GM12878 (cell line): ENCODE results near the gene SLC15A1. TPM values are rescaled to one million over a fixed set of nuclear protein-coding genes. Genes with fewer than 3 reads are reported as not detected.

ENCODE experiments used
- ATAC-seq: fragments of 200-7000 bp; cut with Tn5 transposase; 3 replicates; pipeline ENCODE4 v1.9.1; 2020; ENCODE audit warnings: mild to moderate bottlenecking, moderate library complexity
- BruUV-seq: library from RNA; stranded (reverse); fragments of 400-500 nt; replicated peaks from 2 replicates; lab custom pipeline; 2021; lab: Mats Ljungman, UMichigan
- CTCF ChIA-PET: fragments of 300-600 bp; sonication (Branson Sonifier 250); formaldehyde crosslinking; extraction: SDS; loops from one replicate; lab custom pipeline; 2021; ENCODE audit warnings: inconsistent platforms; lab: Yijun Ruan, JAX
- POLR2A ChIA-PET: fragments of 350-600 bp; formaldehyde crosslinking; extraction: SDS; loops from one replicate; lab custom pipeline; 2021; ENCODE audit warnings: inconsistent platforms; lab: Charles Lee
- RAD21 ChIA-PET: fragments of 300-600 bp; sonication (Branson Sonifier 250); formaldehyde crosslinking; loops from one replicate; lab custom pipeline; 2023; ENCODE audit warnings: antibody characterized with exemption; ENCODE audit not compliant: unreplicated experiment; lab: Charles Lee
- SMC1A ChIA-PET: fragments of 300-600 bp; sonication (Branson Sonifier 250); formaldehyde crosslinking; loops from one replicate; lab custom pipeline; 2023; ENCODE audit not compliant: unreplicated experiment, uncharacterized antibody; lab: Charles Lee
- DNase-seq: peaks from one replicate; pipeline ENCODE4 v3.0.0-alpha.2; 2011; ENCODE audit warnings: low read depth, low spot score
- FAIRE-seq: peaks from 3 replicates; lab custom pipeline; 2011; peaks lifted over from hg19 to GRCh38; lab: Jason Lieb, UNC
- H2AFZ ChIP-seq: 2 replicates; pipeline ENCODE4 v1.6.0; 2011; ENCODE audit warnings: low read depth, low read length, control low read depth; ENCODE audit not compliant: control insufficient read depth
- H3K27ac ChIP-seq: 2 replicates; pipeline ENCODE4 v1.5.1; 2011; ENCODE audit warnings: control low read depth; ENCODE audit not compliant: control insufficient read depth, insufficient read depth
- H3K27me3 ChIP-seq, 2 experiments: replicated peaks in 1 of 2; 2 replicates each; pipeline versions ENCODE4 v1.6.0 to v1.6.1; 2011; ENCODE audit warnings: low read length in 1 of 2; ENCODE audit not compliant: control insufficient read depth in 2 of 2, insufficient read depth in 2 of 2
- H3K36me3 ChIP-seq, 2 experiments: 2 replicates each; pipeline ENCODE4 v1.5.1; 2011; ENCODE audit warnings: low read length in 1 of 2; ENCODE audit not compliant: control insufficient read depth in 2 of 2, insufficient read depth in 2 of 2
- H3K4me1 ChIP-seq: 2 replicates; pipeline ENCODE4 v1.6.1; 2011; ENCODE audit warnings: mild to moderate bottlenecking, low read length, moderate library complexity, mixed read lengths; ENCODE audit not compliant: control insufficient read depth, insufficient read depth
- H3K4me2 ChIP-seq: 2 replicates; pipeline ENCODE4 v1.6.0; 2011; ENCODE audit warnings: control low read depth; ENCODE audit not compliant: control insufficient read depth, insufficient read depth
- H3K4me3 ChIP-seq: fragments of 200-600 bp; sonication (generic); 2 replicates; pipeline ENCODE4 v1.5.1; 2016
- H3K79me2 ChIP-seq: 2 replicates; pipeline ENCODE4 v1.6.0; 2011; ENCODE audit warnings: low read length; ENCODE audit not compliant: control insufficient read depth, insufficient read depth
- H3K9ac ChIP-seq: 2 replicates; pipeline ENCODE4 v1.8.0; 2011; ENCODE audit warnings: low read length, control low read depth, mixed read lengths; ENCODE audit not compliant: control insufficient read depth, insufficient read depth
- H3K9me3 ChIP-seq: replicated peaks from 3 replicates; pipeline ENCODE4 v1.5.1; 2011; ENCODE audit warnings: mild to moderate bottlenecking, low read length; ENCODE audit not compliant: control insufficient read depth, insufficient read depth
- H4K20me1 ChIP-seq: 2 replicates; pipeline ENCODE4 v1.6.0; 2011; ENCODE audit not compliant: control insufficient read depth, insufficient read depth
- BCL11A ChIP-seq: IDR thresholded peaks from 2 replicates; pipeline ENCODE4 v1.6.1; 2011; ENCODE audit warnings: low read depth, low read length
- CBX3 ChIP-seq: fragments of 200-600 bp; sonication (generic); IDR thresholded peaks from 2 replicates; pipeline ENCODE4 v1.6.1; 2016; ENCODE audit warnings: low read depth, borderline replicate concordance
- FOXM1 ChIP-seq: IDR thresholded peaks from 2 replicates; pipeline ENCODE4 v1.6.1; 2012; ENCODE audit warnings: low read depth, mild to moderate bottlenecking, inconsistent platforms, low read length, moderate library complexity
- POLR2A ChIP-seq: IDR thresholded peaks from 2 replicates; pipeline ENCODE4 v1.6.1; 2011; ENCODE audit warnings: low read depth, mild to moderate bottlenecking, low read length
- RAD21 ChIP-seq: IDR thresholded peaks from 2 replicates; pipeline ENCODE4 v1.6.1; 2011; ENCODE audit warnings: mild to moderate bottlenecking, low read depth, low read length, moderate library complexity; ENCODE audit not compliant: insufficient read depth
- WRNIP1 ChIP-seq: IDR thresholded peaks from 2 replicates; pipeline ENCODE4 v1.6.1; 2011; ENCODE audit warnings: low read depth, low read length, improper control_type of control experiment, borderline replicate concordance
- ZBTB4 ChIP-seq: fragments of 450-650 bp; formaldehyde crosslinking; IDR thresholded peaks from 2 replicates; pipeline ENCODE4 v1.4.0; 2022; ENCODE audit warnings: mild to moderate bottlenecking, moderate library complexity
- ZNF384 ChIP-seq: IDR thresholded peaks from 2 replicates; pipeline ENCODE4 v1.6.1; 2012; ENCODE audit warnings: low read depth, mild to moderate bottlenecking, low read length, improper control_type of control experiment, borderline replicate concordance
- WGBS: methylation state at CpG from one replicate; pipeline ENCODE4 v1.1.6; 2016; ENCODE audit warnings: low lambda C conversion rate; ENCODE audit not compliant: insufficient replicate concordance, insufficient coverage; ENCODE audit errors: missing lambda C conversion rate; 5-methylcytosine and 5-hydroxymethylcytosine counted together
- in situ Hi-C: fragments of 300-500 bp; cut with MboI; formaldehyde crosslinking; loops from 9 replicates; pipeline ENCODE4 v1.14.3; 2018; ENCODE audit warnings: mixed read lengths
- intact Hi-C: fragments of 100-400 bp; cut with micrococcal nuclease; formaldehyde crosslinking; loops from one replicate; pipeline ENCODE4 v1.14.2; 2022; ENCODE audit not compliant: unreplicated experiment
- polyA plus RNA-seq, 11 experiments: library from polyadenylated mRNA; depleted of rRNA in 4 of 11; unstranded in 6 of 11; stranded (reverse) in 5 of 11; fragments of >200 nt; fragmentation: Nextera tagmentation in 4 of 11; fragmentation: Illumina TruSeq in 1 of 11; extraction: Ambion mirVana in 4 of 11; extraction: Trizol in 1 of 11; gene quantifications; 1 replicate in 1 of 11; 2 replicates in 10 of 11; pipeline versions ENCODE4 v1.2.1 to v1.2.3, GENCODE V29; 2011 to 2016; ENCODE audit warnings: inconsistent platforms in 2 of 11, missing spikeins in 2 of 11, low read depth in 1 of 11
- total RNA-seq, 4 experiments: library from RNA; depleted of rRNA in 3 of 4; stranded (reverse); fragments of >200 nt in 3 of 4; fragmentation: Illumina TruSeq in 1 of 4; extraction: Trizol in 1 of 4; gene quantifications; 2 replicates each; pipeline versions ENCODE4 v1.2.1 to v1.2.3, GENCODE V29; 2013 to 2021

Gene SLC15A1
- total and polyA plus RNA-seq, 10 of the 15 experiments (the other 5 are each of a cell fraction or from before 2014, with no cell fraction given) = not detected

- H3K27ac ChIP-seq = no peak overlapping the region
- no peaks in the 10 kb centered on the region for H3K9me3 ChIP-seq
- ATAC-seq (no peak), FAIRE-seq (no peak), DNase-seq (no peak)
- no TSS peak for BruUV-seq
- H3K9ac ChIP-seq = no peak overlapping the region
- no peak for TF ChIP-seq WRNIP1
- TF ChIP-seq ZNF384 = no peak
- no peak for TF ChIP-seq BCL11A
- no peak for TF ChIP-seq FOXM1
- TF ChIP-seq RAD21 = no peak
- TF ChIP-seq CBX3 = no peak
- no peak for TF ChIP-seq ZBTB4 (CRISPR knock-in tag)
- no peak for TF ChIP-seq POLR2A
- H4K20me1 ChIP-seq = no peaks in the 10 kb centered on the region
- H3K4me3 ChIP-seq = no peak overlapping the region
- 71% methylated on average over 13 of the region's 13 CpGs for WGBS
- ChIA-PET SMC1A (no interaction called here), CTCF (no interaction called here), RAD21 (interaction anchor here (0.6 kb wide), 1 partner anchor 268 kb away, joined by 4 read pairs; no protein-coding TSS in a partner anchor), POLR2A (no interaction called here)
- H3K79me2 ChIP-seq = no peaks in the 10 kb centered on the region
- in situ Hi-C loops = loop anchor here (10.0 kb wide), 1 partner anchor 821 kb away; no protein-coding TSS in a partner anchor
- H2AFZ ChIP-seq = no peak overlapping the region
- intact Hi-C loops = loop anchor here (10.0 kb wide), 2 partner anchors 531 to 641 kb away; partner anchors contain the start of gene FARP1
- H3K27me3 ChIP-seq = no peaks in the 10 kb centered on the region; a peak in 1 of 4 replicates
- H3K36me3 ChIP-seq = no peaks in the 10 kb centered on the region
- no peaks in the 10 kb centered on the region for H3K4me1 ChIP-seq
- H3K4me2 ChIP-seq = no peak overlapping the region
Measured at GRCh38 chr13:98676239-98676638, 76.2 kb downstream of the SLC15A1 start.
